GM12878 (cell line): ENCODE data around the gene PAX5. TPM values are rescaled to one million over a fixed set of nuclear protein-coding genes. Genes with fewer than 3 reads are reported as not detected.

Experiments
- EGR1 ChIP-seq, 2 experiments: IDR thresholded peaks; 1 replicate in 1 of 2; 2 replicates in 1 of 2; pipeline ENCODE4 v1.6.1; 2011 to 2012; ENCODE audit warnings: low read depth in 2 of 2, low read length in 2 of 2, borderline replicate concordance in 1 of 2, mild to moderate bottlenecking in 1 of 2, moderate library complexity in 1 of 2
- EP300 ChIP-seq, 2 experiments: fragments of 150-350 bp in 1 of 2; IDR thresholded peaks; 2 replicates each; pipeline ENCODE4 v1.6.1; 2011 to 2012; ENCODE audit warnings: low read depth in 2 of 2, low read length in 2 of 2, borderline replicate concordance in 1 of 2, improper control_type of control experiment in 1 of 2, inconsistent platforms in 1 of 2; ENCODE audit not compliant: control insufficient read depth in 1 of 2
- ETV6 ChIP-seq, 2 experiments: fragments of 450-650 bp in 1 of 2; IDR thresholded peaks in 1 of 2; conservative IDR thresholded peaks in 1 of 2; 2 replicates each; pipeline ENCODE4 v1.6.1; 2014; ENCODE audit warnings: antibody characterized with exemption in 1 of 2, borderline replicate concordance in 1 of 2, low read depth in 1 of 2, mild to moderate bottlenecking in 1 of 2, moderate library complexity in 1 of 2
- FOXK2 ChIP-seq: fragments of 450-650 bp; IDR thresholded peaks from 2 replicates; pipeline ENCODE4 v1.6.1; 2017; ENCODE audit warnings: mild to moderate bottlenecking, moderate library complexity
- HDAC2 ChIP-seq: fragments of 200-600 bp; sonication (generic); IDR thresholded peaks from 2 replicates; pipeline ENCODE4 v1.6.1; 2017
- JUNB ChIP-seq: IDR thresholded peaks from 2 replicates; pipeline ENCODE4 v1.6.1; 2016; ENCODE audit warnings: antibody characterized with exemption, mild to moderate bottlenecking
- MYB ChIP-seq: fragments of 150-350 bp; IDR thresholded peaks from 2 replicates; pipeline ENCODE4 v1.6.1; 2014; ENCODE audit warnings: mild to moderate bottlenecking, low read depth, low read length, borderline replicate concordance
- NR2F1 ChIP-seq: fragments of 450-650 bp; conservative IDR thresholded peaks from 2 replicates; pipeline ENCODE4 v1.6.1; 2017; ENCODE audit warnings: mild to moderate bottlenecking
- SMAD1 ChIP-seq: fragments of 450-650 bp; IDR thresholded peaks from 2 replicates; pipeline ENCODE4 v1.6.1; 2018; ENCODE audit warnings: mild to moderate bottlenecking, low read depth; ENCODE audit not compliant: partially characterized antibody
- SMARCA5 ChIP-seq: fragments of 450-650 bp; IDR thresholded peaks from 2 replicates; pipeline ENCODE4 v1.6.1; 2017; ENCODE audit warnings: mild to moderate bottlenecking
- SREBF2 ChIP-seq: IDR thresholded peaks from 2 replicates; pipeline ENCODE4 v1.6.1; 2012; ENCODE audit warnings: mild to moderate bottlenecking, low read length
- SUPT20H ChIP-seq: IDR thresholded peaks from 2 replicates; pipeline ENCODE4 v1.6.1; 2011; ENCODE audit warnings: low read depth, mild to moderate bottlenecking, low read length, moderate library complexity, borderline replicate concordance; ENCODE audit not compliant: control insufficient read depth
- TAF1 ChIP-seq: IDR thresholded peaks from 2 replicates; pipeline ENCODE4 v1.6.1; 2011; ENCODE audit warnings: mild to moderate bottlenecking, low read depth, low read length, borderline replicate concordance
- ZNF217 ChIP-seq: fragments of 450-650 bp; IDR thresholded peaks from 2 replicates; pipeline ENCODE4 v1.6.1; 2017; ENCODE audit warnings: antibody characterized with exemption, mild to moderate bottlenecking
- ZNF622 ChIP-seq: fragments of 450-650 bp; IDR thresholded peaks from 2 replicates; pipeline ENCODE4 v1.6.1; 2017; ENCODE audit warnings: mild to moderate bottlenecking, inconsistent platforms
- polyA plus RNA-seq, 11 experiments: library from polyadenylated mRNA; depleted of rRNA in 4 of 11; unstranded in 6 of 11; stranded (reverse) in 5 of 11; fragments of >200 nt; fragmentation: Nextera tagmentation in 4 of 11; fragmentation: Illumina TruSeq in 1 of 11; extraction: Ambion mirVana in 4 of 11; extraction: Trizol in 1 of 11; gene quantifications; 1 replicate in 1 of 11; 2 replicates in 10 of 11; pipeline versions ENCODE4 v1.2.1 to v1.2.3, GENCODE V29; 2011 to 2016; ENCODE audit warnings: inconsistent platforms in 2 of 11, missing spikeins in 2 of 11, low read depth in 1 of 11
- total RNA-seq, 4 experiments: library from RNA; depleted of rRNA in 3 of 4; stranded (reverse); fragments of >200 nt in 3 of 4; fragmentation: Illumina TruSeq in 1 of 4; extraction: Trizol in 1 of 4; gene quantifications; 2 replicates each; pipeline versions ENCODE4 v1.2.1 to v1.2.3, GENCODE V29; 2013 to 2021
- TF ChIP-seq, protein P1 (sequence below): fragments of 450-650 bp; formaldehyde crosslinking; IDR thresholded peaks from 2 replicates; pipeline ENCODE4 v1.4.0; 2022; ENCODE audit warnings: mild to moderate bottlenecking, moderate library complexity
- TF ChIP-seq, protein P2 (sequence below): IDR thresholded peaks from 2 replicates; pipeline ENCODE4 v1.6.1; 2012; ENCODE audit warnings: low read depth, low read length, improper control_type of control experiment
- TF ChIP-seq, protein P3 (sequence below): fragments of 450-650 bp; conservative IDR thresholded peaks from 2 replicates; pipeline ENCODE4 v1.6.1; 2017; ENCODE audit warnings: mild to moderate bottlenecking, moderate library complexity

PAX5 gene
- total and polyA plus RNA-seq, 10 of the 15 experiments (the other 5 are each of a cell fraction or from before 2014, with no cell fraction given) = 2.2 to 123 (median 31.9) TPM

- TF ChIP-seq HDAC2 = no peak
- no peak for TF ChIP-seq SUPT20H
- TF ChIP-seq TAF1 = 0 out of 2 replicates have a peak, but pooled peaks have one; percentile 24
- no peak for TF ChIP-seq JUNB
- TF ChIP-seq ZNF217 = peak; percentile 16; the same call in 1 of the 2 replicates
- TF ChIP-seq ETV6 (conservative IDR thresholded peaks at IDR 0.05 in 1 of 2, IDR thresholded peaks at IDR 0.05 in 1 of 2; ENCODE audit: borderline replicate concordance in 1 of 2, low read depth in 1 of 2) = no peak
- TF ChIP-seq, protein P1, sequence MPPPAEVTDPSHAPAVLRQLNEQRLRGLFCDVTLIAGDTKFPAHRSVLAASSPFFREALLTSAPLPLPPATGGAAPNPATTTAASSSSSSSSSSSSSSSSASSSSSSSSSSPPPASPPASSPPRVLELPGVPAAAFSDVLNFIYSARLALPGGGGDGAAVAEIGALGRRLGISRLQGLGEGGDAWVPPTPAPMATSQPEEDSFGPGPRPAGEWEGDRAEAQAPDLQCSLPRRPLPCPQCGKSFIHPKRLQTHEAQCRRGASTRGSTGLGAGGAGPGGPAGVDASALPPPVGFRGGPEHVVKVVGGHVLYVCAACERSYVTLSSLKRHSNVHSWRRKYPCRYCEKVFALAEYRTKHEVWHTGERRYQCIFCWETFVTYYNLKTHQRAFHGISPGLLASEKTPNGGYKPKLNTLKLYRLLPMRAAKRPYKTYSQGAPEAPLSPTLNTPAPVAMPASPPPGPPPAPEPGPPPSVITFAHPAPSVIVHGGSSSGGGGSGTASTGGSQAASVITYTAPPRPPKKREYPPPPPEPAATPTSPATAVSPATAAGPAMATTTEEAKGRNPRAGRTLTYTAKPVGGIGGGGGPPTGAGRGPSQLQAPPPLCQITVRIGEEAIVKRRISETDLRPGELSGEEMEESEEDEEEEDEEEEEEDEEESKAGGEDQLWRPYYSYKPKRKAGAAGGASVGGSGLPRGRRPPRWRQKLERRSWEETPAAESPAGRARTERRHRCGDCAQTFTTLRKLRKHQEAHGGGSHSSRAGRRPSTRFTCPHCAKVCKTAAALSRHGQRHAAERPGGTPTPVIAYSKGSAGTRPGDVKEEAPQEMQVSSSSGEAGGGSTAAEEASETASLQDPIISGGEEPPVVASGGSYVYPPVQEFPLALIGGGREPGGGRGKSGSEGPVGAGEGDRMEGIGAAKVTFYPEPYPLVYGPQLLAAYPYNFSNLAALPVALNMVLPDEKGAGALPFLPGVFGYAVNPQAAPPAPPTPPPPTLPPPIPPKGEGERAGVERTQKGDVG (CRISPR knock-in tag) = no peak
- no peak for TF ChIP-seq SMARCA5
- no peak for TF ChIP-seq NR2F1
- peak in 1 of 2 experiments; percentile 91; a peak in 2 of 3 replicates for TF ChIP-seq EGR1 (IDR thresholded peaks at IDR 0.05; ENCODE audit: borderline replicate concordance in 1 of 2, low read depth in 2 of 2, low read length in 2 of 2)
- TF ChIP-seq FOXK2 = no peak
- TF ChIP-seq MYB = no peak
- TF ChIP-seq, protein P2, sequence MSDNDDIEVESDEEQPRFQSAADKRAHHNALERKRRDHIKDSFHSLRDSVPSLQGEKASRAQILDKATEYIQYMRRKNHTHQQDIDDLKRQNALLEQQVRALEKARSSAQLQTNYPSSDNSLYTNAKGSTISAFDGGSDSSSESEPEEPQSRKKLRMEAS = peak; percentile 52
- no peak for TF ChIP-seq ZNF622
- no peak for TF ChIP-seq SMAD1
- TF ChIP-seq SREBF2 = no peak
- TF ChIP-seq EP300 (IDR thresholded peaks at IDR 0.05; ENCODE audit: borderline replicate concordance in 1 of 2, control insufficient read depth in 1 of 2, low read depth in 2 of 2, low read length in 2 of 2) = no peak
- TF ChIP-seq, protein P3, sequence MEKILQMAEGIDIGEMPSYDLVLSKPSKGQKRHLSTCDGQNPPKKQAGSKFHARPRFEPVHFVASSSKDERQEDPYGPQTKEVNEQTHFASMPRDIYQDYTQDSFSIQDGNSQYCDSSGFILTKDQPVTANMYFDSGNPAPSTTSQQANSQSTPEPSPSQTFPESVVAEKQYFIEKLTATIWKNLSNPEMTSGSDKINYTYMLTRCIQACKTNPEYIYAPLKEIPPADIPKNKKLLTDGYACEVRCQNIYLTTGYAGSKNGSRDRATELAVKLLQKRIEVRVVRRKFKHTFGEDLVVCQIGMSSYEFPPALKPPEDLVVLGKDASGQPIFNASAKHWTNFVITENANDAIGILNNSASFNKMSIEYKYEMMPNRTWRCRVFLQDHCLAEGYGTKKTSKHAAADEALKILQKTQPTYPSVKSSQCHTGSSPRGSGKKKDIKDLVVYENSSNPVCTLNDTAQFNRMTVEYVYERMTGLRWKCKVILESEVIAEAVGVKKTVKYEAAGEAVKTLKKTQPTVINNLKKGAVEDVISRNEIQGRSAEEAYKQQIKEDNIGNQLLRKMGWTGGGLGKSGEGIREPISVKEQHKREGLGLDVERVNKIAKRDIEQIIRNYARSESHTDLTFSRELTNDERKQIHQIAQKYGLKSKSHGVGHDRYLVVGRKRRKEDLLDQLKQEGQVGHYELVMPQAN = no peak; the same call in 1 of the 2 replicates
Measured at GRCh38 chr9:37037503-37038301, 3.6 kb upstream of the PAX5 start (continued).
